GM21737 (cell line): ENCODE data around the gene GSTO2.

Experiments
- ATAC-seq: cut with Tn5 transposase; IDR thresholded peaks from one replicate; pipeline ENCODE4 v1.9.1; 2021; ENCODE audit warnings: mild to moderate bottlenecking, moderate library complexity; ENCODE audit not compliant: unreplicated experiment

The GSTO2 gene

DNA sequence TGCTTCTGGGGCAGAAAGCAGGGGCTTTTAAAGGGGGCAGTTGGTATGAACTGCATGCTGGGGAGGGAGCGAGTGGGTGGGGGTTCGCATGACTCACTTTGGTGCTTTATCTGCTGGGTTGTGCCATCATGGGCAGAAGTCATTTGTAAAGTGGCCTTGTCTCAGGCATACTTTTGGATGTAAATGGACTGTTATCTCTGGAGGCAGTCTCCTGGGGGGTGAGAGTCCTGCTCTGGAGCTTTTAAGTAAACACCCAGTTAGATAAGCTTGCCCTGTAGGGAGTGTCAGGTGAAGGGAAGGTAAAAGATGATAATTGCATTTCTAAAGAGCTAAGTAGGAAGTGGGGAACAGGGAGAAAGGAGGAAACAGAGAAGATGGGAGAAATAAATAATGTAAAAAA lies 15.9 kb upstream of the GSTO2 start:
- ATAC-seq = no peak

DNA sequence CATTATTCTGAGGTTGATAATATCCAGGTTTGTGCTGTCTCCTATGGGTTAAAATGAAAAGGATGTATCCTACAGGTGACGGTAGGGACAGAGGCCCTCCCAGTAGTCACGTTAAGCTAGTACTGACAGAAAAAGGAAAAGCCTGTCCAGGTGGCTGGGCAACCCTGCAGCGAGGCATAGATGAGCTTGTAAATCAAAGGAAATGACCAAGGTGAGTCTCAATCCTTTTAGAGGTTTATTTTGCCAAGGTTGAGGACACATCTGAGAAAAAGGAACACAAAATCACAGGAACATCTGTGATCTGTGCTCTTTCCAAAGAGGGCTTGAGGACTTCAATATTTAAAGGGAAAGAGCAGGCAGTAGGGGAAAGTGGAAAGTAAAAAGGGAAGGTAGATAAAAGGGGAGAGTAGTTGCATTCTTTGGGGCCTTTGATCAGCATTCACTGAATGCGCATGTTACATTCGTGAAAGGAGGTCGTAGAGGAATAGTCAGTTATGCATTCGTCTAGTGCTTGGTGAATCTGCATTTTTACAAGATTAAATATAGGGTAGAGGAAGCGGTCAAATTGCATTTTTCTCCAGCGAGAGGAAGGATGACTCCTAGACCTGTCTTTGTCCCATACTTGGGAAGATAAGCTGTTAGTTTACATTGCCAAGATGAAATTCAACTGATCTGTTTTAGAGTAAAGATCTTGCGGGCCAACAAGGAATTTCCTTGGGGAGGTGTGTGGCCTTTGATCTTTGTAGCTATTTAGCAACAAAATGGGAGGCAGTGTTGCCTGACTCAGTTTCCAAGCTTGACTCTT lies 15.2 kb upstream of the GSTO2 start:
- ATAC-seq = no peak

DNA sequence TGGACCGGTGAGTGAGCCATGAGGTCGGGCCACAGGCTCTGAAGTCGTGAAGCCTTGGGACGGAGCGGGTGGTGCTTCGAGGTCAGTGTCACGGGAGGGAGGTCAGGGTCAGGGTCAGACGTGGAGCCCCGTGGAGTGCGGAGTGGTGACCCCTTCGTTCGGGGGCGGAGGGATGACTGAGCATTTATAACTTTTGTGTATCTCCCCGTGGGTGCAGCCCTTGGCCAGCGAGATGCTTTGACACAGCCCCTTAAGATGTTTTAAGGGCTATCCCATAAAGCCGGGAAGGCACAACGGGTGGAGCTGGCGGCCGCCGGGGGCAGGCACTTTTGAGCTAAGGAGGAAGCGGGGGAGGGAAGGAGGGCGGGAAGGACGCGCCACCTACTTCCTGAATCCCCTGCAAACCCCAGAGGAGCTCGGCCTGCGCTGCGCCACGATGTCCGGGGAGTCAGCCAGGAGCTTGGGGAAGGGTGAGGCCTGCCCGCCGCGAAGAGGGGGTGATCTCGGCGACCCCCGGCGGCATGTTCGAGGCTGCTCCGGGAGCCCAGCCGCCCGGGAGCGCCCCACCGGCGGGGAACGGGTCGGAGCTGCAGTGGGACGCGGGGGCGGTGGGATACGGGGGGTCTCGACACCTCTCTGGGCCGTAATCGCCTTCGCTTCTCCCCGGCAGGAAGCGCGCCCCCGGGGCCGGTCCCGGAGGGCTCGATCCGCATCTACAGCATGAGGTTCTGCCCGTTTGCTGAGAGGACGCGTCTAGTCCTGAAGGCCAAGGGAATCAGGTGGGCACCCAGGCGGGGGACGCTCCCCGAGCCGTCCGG lies 14.3 kb upstream of the GSTO2 start, which contains the start of gene GSTO1:
TSS of gene GSTO1 (plus strand) at position 400 of the 818 bp plus-strand sequence. CDS start at position 437, 37 bp downstream.
- ATAC-seq = peak; percentile 77

DNA sequence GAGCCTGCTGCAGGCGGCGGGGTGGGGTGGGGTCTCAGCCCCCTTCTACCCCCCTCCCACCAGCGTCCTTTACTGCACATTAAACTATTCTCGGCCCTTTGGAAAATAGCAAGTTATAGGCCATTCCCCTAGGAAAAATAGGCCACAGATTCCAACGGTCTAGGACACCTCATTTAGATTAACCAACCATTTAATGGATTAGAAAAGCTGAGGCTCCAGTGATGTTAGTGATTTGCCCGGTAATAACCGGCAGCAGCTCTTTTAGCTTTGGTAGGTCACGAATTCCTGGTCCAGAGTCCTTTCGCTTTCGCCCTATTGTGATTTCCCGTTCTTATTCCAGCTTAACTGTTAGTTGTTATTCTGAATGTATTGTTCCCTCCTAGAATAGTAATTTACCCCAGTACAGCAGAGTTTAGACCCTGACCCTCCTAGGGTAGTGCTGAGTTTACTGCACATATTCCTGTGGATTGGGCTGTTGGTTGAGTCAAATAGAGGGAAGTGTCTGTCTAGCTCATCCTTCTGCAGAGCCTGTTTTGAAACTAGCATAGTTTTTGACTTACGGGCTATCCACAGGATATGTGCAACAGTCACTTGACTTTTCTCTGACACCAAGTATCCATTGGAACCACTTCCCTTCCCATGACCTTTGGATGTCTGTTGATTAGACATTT lies 13.5 kb upstream of the GSTO2 start:
- ATAC-seq = no peak

DNA sequence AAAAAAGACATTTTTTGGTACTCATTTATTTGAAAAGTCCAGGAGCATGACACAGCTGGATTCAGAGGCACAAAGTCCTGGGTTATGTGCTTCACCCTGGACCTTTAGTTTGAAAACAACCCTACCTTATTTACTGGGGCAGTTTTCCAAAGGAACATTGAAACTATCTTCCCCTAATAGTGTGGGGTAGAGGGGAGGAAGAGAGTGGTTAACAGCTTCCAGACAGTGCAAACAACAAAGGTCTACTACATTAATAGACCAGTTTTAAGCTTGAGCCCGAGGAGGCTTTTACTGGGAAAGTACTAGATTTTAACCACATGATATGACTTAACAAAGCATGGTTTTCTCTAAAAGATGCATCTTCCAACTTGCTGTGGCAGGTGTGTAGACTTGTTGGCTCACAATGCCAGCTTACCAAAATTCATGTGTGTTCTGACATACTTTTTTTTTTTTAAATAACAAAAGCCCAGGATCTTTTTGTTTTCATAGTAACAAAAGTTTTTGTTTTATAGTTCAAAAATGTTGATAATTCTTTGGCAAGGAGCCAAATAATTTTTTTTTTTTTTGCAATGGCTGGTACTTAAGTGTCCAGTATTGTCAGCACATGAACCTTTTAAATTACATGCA lies 12.5 kb upstream of the GSTO2 start:
- ATAC-seq = no peak

DNA sequence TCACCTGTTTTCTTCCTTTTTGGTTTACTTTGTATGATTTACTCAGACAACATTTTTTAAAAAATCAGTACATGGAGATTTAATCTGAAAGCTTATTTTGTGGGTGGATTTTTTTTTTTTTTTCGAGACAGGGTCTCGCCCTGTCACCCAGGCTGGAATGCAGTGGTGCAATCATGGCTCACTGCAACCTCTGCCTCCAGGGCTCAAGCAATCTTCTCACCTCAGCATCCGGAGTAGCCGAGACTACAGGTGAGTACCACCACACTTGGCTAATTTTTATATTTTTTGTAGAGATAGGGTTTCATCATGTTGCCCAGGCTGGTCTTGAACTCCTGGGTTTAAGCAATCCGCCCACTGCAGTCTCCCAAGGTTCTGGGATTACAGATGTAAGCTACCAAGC lies 11.7 kb upstream of the GSTO2 start:
- no peak for ATAC-seq

DNA sequence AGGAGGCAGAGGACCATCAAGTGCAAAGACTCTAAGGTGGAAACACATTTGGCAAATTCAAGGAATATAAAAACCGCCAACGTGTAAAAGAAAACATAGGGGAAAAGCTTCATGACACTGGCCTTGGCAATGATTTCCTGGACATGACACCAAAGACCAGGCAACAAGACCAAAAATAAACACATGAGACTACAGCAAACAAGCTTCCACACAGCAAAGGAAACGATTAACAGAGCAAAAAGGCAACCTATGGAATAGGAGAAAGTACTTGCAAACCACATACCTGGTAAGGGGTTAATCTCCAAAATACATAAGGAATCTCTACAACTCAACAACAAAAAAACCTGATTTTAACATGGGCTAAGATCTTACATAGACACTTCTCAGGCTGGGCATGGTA lies 10.8 kb upstream of the GSTO2 start:
- ATAC-seq = no peak

DNA sequence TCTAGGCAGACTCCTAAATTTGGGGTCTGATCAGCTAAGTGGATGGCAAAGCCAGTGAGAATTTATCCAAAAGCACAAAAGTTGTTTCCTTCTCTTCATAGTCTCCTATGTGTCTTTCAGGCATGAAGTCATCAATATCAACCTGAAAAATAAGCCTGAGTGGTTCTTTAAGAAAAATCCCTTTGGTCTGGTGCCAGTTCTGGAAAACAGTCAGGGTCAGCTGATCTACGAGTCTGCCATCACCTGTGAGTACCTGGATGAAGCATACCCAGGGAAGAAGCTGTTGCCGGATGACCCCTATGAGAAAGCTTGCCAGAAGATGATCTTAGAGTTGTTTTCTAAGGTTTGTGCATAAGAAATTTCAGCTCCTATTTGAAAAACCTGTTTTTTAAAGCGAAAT lies 9.5 kb upstream of the GSTO2 start:
- ATAC-seq = no peak

DNA sequence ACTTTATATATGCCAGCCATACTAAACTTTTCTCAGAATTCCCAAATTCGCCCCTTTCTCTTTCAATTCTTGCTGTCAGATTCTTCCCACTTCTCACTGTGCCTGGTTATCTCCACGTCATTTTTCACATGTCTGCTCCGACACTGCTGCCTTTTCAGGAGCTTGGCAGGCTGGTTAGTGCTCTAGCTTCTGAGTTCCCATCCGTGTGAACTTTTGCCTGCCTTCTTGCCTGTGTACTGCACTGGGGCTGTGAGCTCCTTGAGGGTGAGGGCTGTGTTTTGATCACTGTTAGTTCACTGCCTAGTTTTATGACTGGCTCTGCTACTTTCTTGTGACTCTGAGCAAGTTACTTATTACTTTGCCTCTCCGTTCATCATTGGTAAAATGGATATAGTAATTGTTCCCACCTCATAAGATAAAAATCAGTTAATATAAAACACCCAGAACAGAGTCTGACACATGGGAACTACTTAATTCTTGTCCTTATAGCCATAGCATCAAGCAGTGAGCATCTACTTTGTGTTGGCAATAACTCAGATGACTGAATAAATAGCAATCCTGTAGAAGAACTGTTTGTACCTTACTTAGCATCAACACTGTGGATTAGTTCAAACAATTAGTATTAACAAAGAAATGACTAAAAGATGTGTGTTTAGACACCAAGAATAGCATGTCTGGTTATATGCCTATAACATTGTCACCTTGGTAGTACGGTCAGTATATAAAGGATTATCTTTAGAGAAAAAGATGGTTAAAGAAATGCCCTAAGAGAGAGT lies 8.8 kb upstream of the GSTO2 start:
- ATAC-seq = no peak

DNA sequence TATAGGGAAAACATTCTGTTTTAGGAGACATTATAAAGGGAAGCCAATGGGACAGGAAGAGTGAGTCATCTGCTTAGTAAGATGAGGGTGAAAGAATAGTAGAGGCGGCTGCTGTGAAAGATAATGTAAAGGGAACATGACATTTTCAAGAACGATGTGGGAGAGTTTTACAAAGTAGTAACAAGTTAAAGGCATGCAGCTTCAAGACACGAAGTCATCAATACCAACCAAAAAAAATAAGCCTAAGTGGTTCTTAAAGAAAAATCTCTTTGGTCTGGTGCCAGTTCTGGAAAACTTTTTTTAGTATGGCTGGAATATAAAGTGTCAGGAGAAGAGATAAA lies 8.2 kb upstream of the GSTO2 start:
- no peak for ATAC-seq

DNA sequence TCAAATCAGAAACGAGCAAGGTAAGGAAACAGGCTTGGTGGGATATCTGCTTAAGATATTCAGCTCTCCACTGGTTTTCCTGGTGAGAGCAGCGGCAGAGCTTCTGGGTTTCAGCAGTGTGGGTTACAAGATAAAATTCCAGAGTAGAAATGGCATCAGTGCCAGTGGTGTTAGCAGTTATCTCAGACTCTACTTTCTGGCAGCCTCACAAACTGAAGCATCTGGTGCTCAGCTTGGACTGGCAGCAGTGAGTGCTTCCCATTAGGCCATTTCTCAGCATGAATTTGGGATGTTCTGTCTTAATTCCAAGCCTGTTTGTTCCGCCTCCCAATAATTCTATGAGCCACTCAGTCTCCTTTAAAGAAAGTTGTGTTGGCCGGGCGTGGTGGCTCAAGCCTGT lies 6.9 kb upstream of the GSTO2 start:
- ATAC-seq = no peak

DNA sequence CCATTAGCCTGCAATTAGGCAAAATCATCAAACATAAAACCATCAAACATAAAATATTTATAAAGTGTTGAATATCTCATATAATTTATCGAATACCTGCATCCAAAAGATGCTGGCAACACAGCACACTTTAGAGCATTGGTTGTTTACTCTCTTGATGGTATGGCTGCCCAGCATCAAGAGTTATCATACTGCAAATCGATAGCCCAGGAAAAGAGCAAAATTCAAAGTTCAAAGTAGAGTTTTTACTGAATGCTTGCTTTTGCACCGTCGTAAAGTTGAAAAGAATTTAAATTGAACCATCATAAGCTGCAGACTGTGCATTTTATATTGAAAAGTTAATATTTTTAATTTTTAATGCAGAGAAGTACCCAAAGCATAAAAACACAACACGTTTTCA lies 4.2 kb upstream of the GSTO2 start:
- ATAC-seq = no peak

DNA sequence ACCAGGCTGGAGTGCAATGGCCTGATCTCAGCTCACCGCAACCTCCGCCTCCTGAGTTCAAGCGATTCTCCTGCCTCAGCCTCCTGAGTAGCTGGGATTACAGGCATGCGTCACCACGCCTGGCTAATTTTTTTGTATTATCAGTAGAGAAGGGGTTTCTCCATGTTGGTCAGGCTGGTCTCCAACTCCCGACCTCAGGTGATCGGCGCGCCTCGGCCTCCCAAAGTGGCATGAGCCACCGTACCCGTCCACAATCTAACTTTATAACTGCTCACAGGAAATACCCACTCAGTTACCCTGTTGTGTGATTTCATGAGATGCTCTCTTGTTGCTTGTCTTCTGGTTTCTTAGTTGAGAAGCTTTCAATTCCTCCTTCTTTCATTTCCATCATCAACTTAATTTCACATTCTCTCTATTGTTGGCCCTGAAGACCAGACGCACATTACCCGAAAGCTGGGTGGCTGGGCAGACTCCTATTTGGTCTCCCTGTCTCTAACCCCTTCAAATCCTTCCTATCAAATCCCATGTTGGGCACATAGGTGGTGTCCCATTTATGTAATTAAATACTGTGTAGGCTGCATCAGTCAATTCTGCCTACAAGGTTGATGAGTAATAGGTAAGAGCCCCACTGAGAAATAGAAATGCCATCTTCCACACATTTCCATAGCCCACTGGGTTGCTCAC lies 1.1 kb upstream of the GSTO2 start:
- no peak for ATAC-seq

DNA sequence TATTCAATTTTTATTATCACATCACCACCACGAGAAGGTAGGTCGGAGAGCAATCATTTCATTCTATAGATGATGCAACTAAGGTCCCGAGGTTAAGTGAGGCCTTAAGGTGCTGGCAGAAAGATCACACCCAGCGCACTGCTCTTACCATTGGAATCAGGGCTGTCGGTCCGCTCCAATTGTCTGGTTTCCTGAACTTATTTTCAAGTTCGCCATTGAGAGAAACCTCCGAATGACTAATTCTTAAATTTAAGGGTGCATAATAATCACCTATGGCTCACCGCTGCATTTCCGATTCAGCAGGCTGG lies 625 bp upstream of the GSTO2 start:
- ATAC-seq = no peak

DNA sequence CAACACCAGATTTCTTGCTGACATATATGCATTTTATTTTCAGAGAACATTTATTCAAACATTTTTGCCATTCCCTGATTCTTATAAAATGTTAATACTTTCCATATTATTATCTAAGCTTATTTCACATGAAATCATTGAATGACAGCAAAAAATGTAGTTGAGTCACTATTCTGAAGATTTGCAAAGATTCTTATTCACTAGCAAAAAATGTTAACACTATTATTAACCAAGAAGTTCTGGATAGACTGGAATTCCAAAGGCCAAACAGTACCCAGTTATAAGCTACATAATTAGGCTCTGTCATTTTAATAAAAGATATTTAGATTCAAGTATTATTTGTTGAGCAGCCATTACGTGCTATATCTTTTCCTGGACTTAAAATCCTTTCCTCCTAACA lies 4.3 kb downstream of the GSTO2 start:
- ATAC-seq = no peak

DNA sequence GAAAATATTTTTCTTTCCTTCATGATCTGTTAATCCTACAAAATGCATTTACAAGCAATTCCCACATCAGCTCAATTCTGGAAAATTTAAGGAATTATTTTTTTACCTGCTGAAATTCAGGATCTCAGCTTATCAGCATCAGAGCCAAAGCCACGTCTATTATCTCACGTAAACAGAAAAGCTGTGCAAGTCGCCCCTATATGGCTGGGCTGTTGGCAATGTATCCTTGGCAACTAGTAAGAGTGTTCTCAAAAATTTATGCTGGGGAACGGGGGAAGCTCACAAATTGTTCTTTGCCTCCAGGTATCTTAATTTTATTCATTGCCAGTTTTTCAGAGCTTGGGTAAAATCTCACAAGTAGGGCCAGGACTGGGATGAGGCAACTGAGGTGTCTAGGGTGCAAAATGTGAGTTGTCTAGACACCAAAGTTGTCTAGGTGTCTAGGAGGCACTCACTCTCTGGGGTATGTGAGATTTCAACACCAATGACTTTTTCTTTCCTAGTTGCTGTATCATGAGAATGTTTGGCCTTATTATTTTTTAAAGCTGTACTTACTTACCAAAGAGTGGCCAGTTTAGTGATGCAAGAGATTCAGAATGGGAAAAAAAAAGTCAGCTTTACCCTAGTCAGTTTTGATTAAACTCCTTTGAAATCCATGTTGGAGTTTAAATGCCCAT lies 5.1 kb downstream of the GSTO2 start:
- no peak for ATAC-seq

DNA sequence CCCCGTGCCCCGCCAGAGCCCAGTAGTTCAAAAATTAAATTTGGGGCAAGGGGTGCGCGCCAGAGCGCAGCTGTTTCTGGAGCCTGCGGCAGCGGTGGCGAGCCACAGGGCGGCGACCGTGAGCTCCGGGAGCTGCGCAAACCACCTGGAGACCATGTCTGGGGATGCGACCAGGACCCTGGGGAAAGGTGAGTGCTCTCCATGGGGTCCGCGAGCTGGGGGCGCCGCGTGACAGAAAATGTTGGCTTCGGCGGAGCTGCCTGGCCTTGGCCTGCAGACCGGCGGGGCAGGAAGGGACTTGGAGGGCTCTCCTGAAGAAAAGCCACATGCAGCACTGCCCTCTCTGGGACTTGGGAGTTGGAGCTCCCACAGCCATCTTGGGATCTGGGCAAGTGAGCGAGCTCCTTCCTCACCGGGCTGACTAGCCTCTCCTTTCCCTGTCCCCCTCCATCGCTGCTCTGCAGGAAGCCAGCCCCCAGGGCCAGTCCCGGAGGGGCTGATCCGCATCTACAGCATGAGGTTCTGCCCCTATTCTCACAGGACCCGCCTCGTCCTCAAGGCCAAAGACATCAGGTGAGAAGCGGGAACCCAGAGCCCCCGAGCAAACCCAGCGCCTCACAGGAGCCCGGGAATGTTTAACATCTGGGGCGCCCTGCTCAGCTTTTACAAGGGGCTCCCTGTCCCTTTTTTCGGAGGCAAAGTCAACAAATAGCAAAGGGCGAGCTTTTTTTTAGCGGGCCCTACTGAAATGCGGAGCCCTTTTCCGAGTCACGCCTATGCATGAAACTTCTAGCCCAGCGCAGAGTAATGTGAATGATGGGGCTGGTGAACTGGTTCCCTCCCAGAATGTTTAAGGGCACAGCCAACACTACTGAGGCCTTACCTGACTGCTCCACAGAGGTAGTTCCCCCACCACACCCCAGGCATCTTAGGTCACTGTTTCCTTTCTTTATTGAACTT lies 6.1 kb downstream of the GSTO2 start:
- no peak for ATAC-seq

DNA sequence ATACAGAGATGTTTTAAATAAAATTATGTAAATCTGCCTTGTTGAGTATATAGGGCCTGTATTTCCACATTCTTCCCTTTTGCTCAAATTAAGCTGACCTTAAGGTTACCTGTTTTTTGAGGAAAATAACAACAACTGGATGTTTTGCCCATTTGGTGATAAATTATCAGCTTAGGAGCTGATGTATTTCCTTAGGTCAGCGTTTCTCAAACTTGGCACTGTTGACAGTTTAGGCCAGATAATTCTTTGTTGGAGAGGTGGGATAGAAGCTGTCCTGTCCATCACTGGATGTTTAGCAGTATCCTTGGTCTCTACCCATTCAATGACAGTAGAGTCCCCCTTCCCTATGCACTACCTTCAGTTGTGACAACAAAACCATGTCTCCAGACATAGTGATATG lies 7.2 kb downstream of the GSTO2 start:
- no peak for ATAC-seq

DNA sequence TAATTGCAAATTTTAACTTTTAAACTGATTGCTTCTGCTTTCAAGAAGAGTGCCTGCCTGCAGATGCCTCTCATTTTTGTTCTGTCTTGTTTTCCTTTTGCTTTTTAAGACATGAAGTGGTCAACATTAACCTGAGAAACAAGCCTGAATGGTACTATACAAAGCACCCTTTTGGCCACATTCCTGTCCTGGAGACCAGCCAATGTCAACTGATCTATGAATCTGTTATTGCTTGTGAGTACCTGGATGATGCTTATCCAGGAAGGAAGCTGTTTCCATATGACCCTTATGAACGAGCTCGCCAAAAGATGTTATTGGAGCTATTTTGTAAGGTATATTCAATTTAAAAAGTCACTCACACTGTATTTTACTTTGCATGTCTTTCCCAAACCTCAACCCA lies 8.8 kb downstream of the GSTO2 start:
- ATAC-seq = no peak
